Adrenal gland (tissue), 5 donors: Measurements from ENCODE around the gene SCFD1.

Experiments used
- POLR2A ChIP-seq, 2 donors: fragments of 450-650 bp; IDR thresholded peaks; one replicate each; pipeline ENCODE4 v1.6.1; 2017; ENCODE audit warnings: antibody characterized with exemption in 2 of 2, mild to moderate bottlenecking in 2 of 2, moderate library complexity in 1 of 2
- TF ChIP-seq, protein P1 (sequence below), 6 experiments: fragments of 450-650 bp in 4 of 6; fragments of 200-600 bp in 2 of 6; sonication (generic) in 1 of 6; IDR thresholded peaks; 1 replicate in 5 of 6; 2 replicates in 1 of 6; pipeline versions ENCODE4 v1.5.1 to v1.8.0; 2016 to 2021; ENCODE audit warnings: antibody characterized with exemption in 6 of 6, mild to moderate bottlenecking in 2 of 6, moderate library complexity in 1 of 6
- donor health status: DM: no; HTN: no; CAD: no.

DNA sequence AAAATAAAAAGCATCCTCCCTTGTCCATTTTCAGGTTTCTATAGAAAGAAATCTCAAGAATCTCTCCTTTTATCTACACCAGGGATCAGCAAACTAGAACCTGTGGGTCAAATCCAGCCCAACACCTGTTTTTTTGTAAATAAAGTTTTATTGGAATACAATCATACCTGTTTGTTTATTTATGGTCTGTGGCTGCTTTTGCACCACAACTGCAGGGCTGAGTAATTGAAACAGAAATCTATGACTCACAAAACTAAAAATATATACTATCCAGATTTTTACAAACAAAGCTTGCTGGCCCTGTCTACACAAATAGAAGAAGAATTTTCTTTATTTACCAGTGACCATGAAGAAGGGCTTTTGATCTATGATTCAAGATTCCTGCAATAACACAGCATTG lies 157.1 kb downstream of the SCFD1 start:
- TF ChIP-seq, protein P1, sequence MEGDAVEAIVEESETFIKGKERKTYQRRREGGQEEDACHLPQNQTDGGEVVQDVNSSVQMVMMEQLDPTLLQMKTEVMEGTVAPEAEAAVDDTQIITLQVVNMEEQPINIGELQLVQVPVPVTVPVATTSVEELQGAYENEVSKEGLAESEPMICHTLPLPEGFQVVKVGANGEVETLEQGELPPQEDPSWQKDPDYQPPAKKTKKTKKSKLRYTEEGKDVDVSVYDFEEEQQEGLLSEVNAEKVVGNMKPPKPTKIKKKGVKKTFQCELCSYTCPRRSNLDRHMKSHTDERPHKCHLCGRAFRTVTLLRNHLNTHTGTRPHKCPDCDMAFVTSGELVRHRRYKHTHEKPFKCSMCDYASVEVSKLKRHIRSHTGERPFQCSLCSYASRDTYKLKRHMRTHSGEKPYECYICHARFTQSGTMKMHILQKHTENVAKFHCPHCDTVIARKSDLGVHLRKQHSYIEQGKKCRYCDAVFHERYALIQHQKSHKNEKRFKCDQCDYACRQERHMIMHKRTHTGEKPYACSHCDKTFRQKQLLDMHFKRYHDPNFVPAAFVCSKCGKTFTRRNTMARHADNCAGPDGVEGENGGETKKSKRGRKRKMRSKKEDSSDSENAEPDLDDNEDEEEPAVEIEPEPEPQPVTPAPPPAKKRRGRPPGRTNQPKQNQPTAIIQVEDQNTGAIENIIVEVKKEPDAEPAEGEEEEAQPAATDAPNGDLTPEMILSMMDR (IDR thresholded peaks at IDR 0.05) = no peak
- no peak for TF ChIP-seq POLR2A (IDR thresholded peaks at IDR 0.05)
